GM23248 (cell line): ENCODE results near the gene PAQR9.

Source experiments
- EZH2 ChIP-seq: fragments of 200-600 bp; sonication (generic); IDR thresholded peaks from 2 replicates; pipeline ENCODE4 v1.6.1; 2018; ENCODE audit warnings: antibody characterized with exemption, mild to moderate bottlenecking; ENCODE audit not compliant: insufficient read depth, poor library complexity, severe bottlenecking
- EZH2phosphoT487 ChIP-seq: fragments of 200-600 bp; sonication (generic); IDR thresholded peaks from 2 replicates; pipeline ENCODE4 v1.6.1; 2018; ENCODE audit warnings: antibody characterized with exemption, moderate library complexity, mild to moderate bottlenecking, low read depth; ENCODE audit not compliant: insufficient read depth

DNA sequence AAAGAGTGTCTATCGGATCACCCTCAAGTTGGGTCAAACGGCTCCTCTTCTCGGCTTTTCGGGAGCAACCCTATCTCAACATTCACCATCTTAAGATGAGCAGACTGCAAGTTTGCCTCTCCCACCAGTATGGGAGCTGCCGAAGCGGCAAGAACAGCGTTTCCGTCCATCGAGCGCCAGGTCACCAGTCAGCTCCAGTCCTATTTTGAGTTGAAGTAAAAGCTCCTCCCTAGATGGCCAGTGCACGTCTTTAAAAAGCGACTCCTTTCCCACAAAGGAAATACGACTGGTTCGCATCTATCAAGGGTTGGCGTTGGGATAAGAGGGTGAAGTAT lies 37.5 kb upstream of the PAQR9 start:
- TF ChIP-seq EZH2 (no peak), EZH2phosphoT487 (no peak)
